HepG2 (cell line): Measurements from ENCODE around the gene SERTAD2. TPM values are rescaled to one million over a fixed set of nuclear protein-coding genes. Genes with fewer than 3 reads are reported as not detected.

Experiments used
- ATAC-seq: fragments of 200-7000 bp; cut with Tn5 transposase; 3 replicates; pipeline ENCODE4 v1.9.1; 2020; ENCODE audit warnings: mild to moderate bottlenecking, moderate library complexity
- BruUV-seq: library from RNA; stranded (reverse); fragments of 400-500 nt; replicated peaks from 2 replicates; lab custom pipeline; 2021; lab: Mats Ljungman, UMichigan
- CTCF ChIA-PET: fragments of 300-600 bp; formaldehyde crosslinking; extraction: SDS; loops from one replicate; lab custom pipeline; 2021; ENCODE audit warnings: low total read pairs, inconsistent platforms, low intra/inter-chr PET ratio; lab: Yijun Ruan, JAX
- POLR2A ChIA-PET: fragments of 350-600 bp; sonication (Branson Sonifier 250); formaldehyde crosslinking; loops from one replicate; lab custom pipeline; 2020; ENCODE audit warnings: antibody characterized with exemption, inconsistent platforms; lab: Yijun Ruan, JAX
- DNase-seq: peaks from one replicate; pipeline ENCODE4 v3.0.0-alpha.2; 2015; ENCODE audit warnings: low spot score
- FAIRE-seq: peaks from 3 replicates; lab custom pipeline; 2011; peaks lifted over from hg19 to GRCh38; lab: Jason Lieb, UNC
- H2AFZ ChIP-seq: one replicate; pipeline ENCODE4 v1.6.1; 2011; ENCODE audit warnings: low read length, inconsistent platforms
- H3K27ac ChIP-seq: fragments of 300-600 bp; 3 replicates; pipeline ENCODE4 v1.8.0; 2011; ENCODE audit warnings: mixed run types, mild to moderate bottlenecking, mixed read lengths, low read length, inconsistent platforms; ENCODE audit not compliant: insufficient read depth; ENCODE audit errors: extremely low read length
- H3K27me3 ChIP-seq, 2 experiments: fragments of 200-600 bp in 1 of 2; 2 replicates in 1 of 2; 3 replicates in 1 of 2; pipeline versions ENCODE4 v1.6.0 to v1.8.0; 2011; ENCODE audit warnings: low read length in 2 of 2, mild to moderate bottlenecking in 2 of 2, moderate library complexity in 2 of 2, inconsistent platforms in 1 of 2; ENCODE audit not compliant: insufficient read depth in 2 of 2, control insufficient read depth in 1 of 2
- H3K36me3 ChIP-seq, 2 experiments: fragments of 200-600 bp in 1 of 2; replicated peaks in 1 of 2; 2 replicates in 1 of 2; 3 replicates in 1 of 2; pipeline versions ENCODE4 v1.5.1 to v1.8.0; 2011; ENCODE audit warnings: low read length in 2 of 2, inconsistent platforms in 1 of 2; ENCODE audit not compliant: insufficient read depth in 2 of 2, control insufficient read depth in 1 of 2
- H3K4me1 ChIP-seq: 2 replicates; pipeline ENCODE4 v1.5.1; 2012; ENCODE audit warnings: low read length, inconsistent platforms; ENCODE audit not compliant: insufficient read depth
- H3K4me2 ChIP-seq: 2 replicates; pipeline ENCODE4 v1.6.0; 2011; ENCODE audit warnings: low read depth, low read length, inconsistent platforms
- H3K4me3 ChIP-seq, 3 experiments: fragments of 200-600 bp in 1 of 3; sonication (generic), shearing (Covaris generic) in 1 of 3; replicated peaks in 1 of 3; 2 replicates each; pipeline ENCODE4 v1.5.1; 2011 to 2016; ENCODE audit warnings: low read length in 3 of 3, inconsistent platforms in 2 of 3, low read depth in 2 of 3, mild to moderate bottlenecking in 2 of 3, control low read depth in 1 of 3, mixed read lengths in 1 of 3; ENCODE audit not compliant: insufficient read depth in 1 of 3
- H3K79me2 ChIP-seq: one replicate; pipeline ENCODE4 v1.6.1; 2011; ENCODE audit warnings: low read length, inconsistent platforms; ENCODE audit not compliant: insufficient read depth
- H3K9ac ChIP-seq: 2 replicates; pipeline ENCODE4 v1.6.0; 2011; ENCODE audit warnings: mild to moderate bottlenecking, low read depth, low read length, inconsistent platforms; ENCODE audit not compliant: insufficient read depth
- H3K9me3 ChIP-seq: 2 replicates; pipeline ENCODE4 v1.5.1; 2012; ENCODE audit warnings: mild to moderate bottlenecking, low read length
- H4K20me1 ChIP-seq: 2 replicates; pipeline ENCODE4 v1.6.0; 2011; ENCODE audit warnings: inconsistent platforms, mild to moderate bottlenecking, low read length, moderate library complexity; ENCODE audit not compliant: insufficient read depth
- AKAP8 ChIP-seq: sonication (generic); formaldehyde crosslinking; IDR thresholded peaks from 2 replicates; pipeline ENCODE4 v1.5.1; 2020; ENCODE audit warnings: mild to moderate bottlenecking, missing genetic modification reagents
- FOXA1 ChIP-seq, 2 experiments: fragments of 450-650 bp in 1 of 2; sonication (generic) in 1 of 2; formaldehyde crosslinking in 1 of 2; IDR thresholded peaks; 2 replicates each; pipeline versions ENCODE4 v1.4.0 to v1.6.1; 2016 to 2020; ENCODE audit warnings: missing genetic modification reagents in 1 of 2
- IKZF4 ChIP-seq: sonication (generic); formaldehyde crosslinking; IDR thresholded peaks from 2 replicates; pipeline ENCODE4 v1.5.1; 2020; ENCODE audit warnings: borderline replicate concordance, mild to moderate bottlenecking, low read depth, missing genetic modification reagents; ENCODE audit errors: not compliant biosample characterization
- KDM4B ChIP-seq: sonication (generic); formaldehyde crosslinking; IDR thresholded peaks from 2 replicates; pipeline ENCODE4 v1.4.0; 2020; ENCODE audit warnings: missing genetic modification reagents
- MTA3 ChIP-seq: sonication (generic); formaldehyde crosslinking; IDR thresholded peaks from 2 replicates; pipeline ENCODE4 v1.4.0; 2020; ENCODE audit warnings: missing genetic modification reagents
- TBL1XR1 ChIP-seq: fragments of 150-350 bp; IDR thresholded peaks from 2 replicates; pipeline ENCODE4 v1.6.1; 2014; ENCODE audit warnings: borderline replicate concordance, low read length; ENCODE audit not compliant: partially characterized antibody
- TRIM24 ChIP-seq: sonication (generic); formaldehyde crosslinking; IDR thresholded peaks from 2 replicates; pipeline ENCODE4 v1.8.0; 2022; ENCODE audit warnings: mild to moderate bottlenecking, missing genetic modification reagents
- WGBS: methylation state at CpG from one replicate; pipeline ENCODE4 v1.1.6; 2017; ENCODE audit warnings: low lambda C conversion rate; 5-methylcytosine and 5-hydroxymethylcytosine counted together
- in situ Hi-C: cut with HindIII; loops from 2 replicates; pipeline ENCODE4 v1.10.0; 2017; ENCODE audit warnings: low pct_unique_long_range_greater_than_20kb; ENCODE audit not compliant: extremely low pct_ligation_motif_present
- intact Hi-C: fragments of 100-400 bp; cut with micrococcal nuclease; formaldehyde crosslinking; loops from one replicate; pipeline ENCODE4 v1.10.0; 2022; ENCODE audit not compliant: unreplicated experiment
- polyA plus RNA-seq, 8 experiments: library from polyadenylated mRNA; depleted of rRNA in 3 of 8; stranded (reverse) in 7 of 8; unstranded in 1 of 8; fragments of >200 nt; fragmentation: Illumina TruSeq in 4 of 8; extraction: Trizol in 4 of 8; gene quantifications; 2 replicates each; pipeline versions ENCODE4 v1.2.1 to v1.2.3, GENCODE V29; 2011 to 2016; ENCODE audit warnings: low read depth in 4 of 8, missing spikeins in 1 of 8, mixed read lengths in 1 of 8; ENCODE audit not compliant: insufficient read depth in 1 of 8
- total RNA-seq, 5 experiments: library from RNA; depleted of rRNA; stranded (reverse); fragments of >200 nt; fragmentation: Illumina TruSeq; extraction: Trizol; gene quantifications; 2 replicates each; pipeline ENCODE4 v1.2.3, GENCODE V29; 2016; ENCODE audit warnings: low read depth in 1 of 5

The SERTAD2 gene
- total and polyA plus RNA-seq, 2 of the 13 experiments (the other 11 are each of a cell fraction or from before 2014, with no cell fraction given) = 6.7 to 22.6 TPM

DNA sequence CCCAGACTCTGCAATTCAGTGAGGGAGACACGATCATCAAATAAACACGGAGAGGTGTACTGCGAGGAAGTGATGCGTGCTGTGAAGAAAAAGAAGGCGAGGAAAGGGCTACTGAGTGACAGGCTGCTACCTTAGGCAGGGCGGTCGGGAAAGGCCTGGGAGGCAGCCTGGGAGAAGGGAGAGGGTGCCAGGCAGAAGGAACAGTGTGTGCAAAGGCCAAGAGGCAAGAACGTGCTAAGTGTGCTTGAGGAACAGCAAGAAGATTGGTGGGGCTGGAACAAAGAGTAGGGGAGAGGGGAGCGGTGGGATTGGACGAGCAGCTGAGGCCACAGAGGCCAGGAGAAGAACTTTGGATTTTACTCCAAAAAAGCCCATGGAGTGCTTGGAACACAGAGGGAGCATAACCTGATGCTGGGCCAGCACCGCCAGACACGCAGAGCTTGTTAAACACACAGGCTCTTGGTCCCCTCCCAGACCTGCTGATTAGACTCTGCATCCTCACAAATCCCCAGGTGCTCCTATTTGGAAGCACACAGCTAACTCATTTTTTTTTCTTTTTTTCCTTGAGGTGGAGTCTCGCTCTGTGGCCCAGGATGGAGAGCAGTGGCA is 30.4 kb downstream of the SERTAD2 start:
- no peaks in the 10 kb centered on the region for H3K36me3 ChIP-seq
- no TSS peak for BruUV-seq
- in situ Hi-C loops (loop anchor here (25.0 kb wide), 1 partner anchor 939 kb away; no protein-coding TSS in a partner anchor), intact Hi-C loops (no loop called here)
- ChIA-PET POLR2A (no interaction called here), CTCF (no interaction called here)
- no peak for DNase-seq
- H3K4me2 ChIP-seq = no peak overlapping the region
- FAIRE-seq = no peak
- H3K79me2 ChIP-seq = no peaks in the 10 kb centered on the region
- H3K4me1 ChIP-seq = peaks cover 28% of the 10 kb centered on the region
- no peak for ATAC-seq
- H4K20me1 ChIP-seq = no peaks in the 10 kb centered on the region
- peaks cover 1 to 5% of the 10 kb centered on the region in 2 experiments; a peak in 2 of 5 replicates for H3K27me3 ChIP-seq
- no peak overlapping the region for H2AFZ ChIP-seq
- 41% methylated on average over 13 of the region's 13 CpGs for WGBS
- TF ChIP-seq AKAP8 (CRISPR knock-in tag) (no peak), TRIM24 (no peak), MTA3 (CRISPR knock-in tag) (no peak), KDM4B (no peak), FOXA1 (IDR thresholded peaks at IDR 0.05) (no peak), FOXA1 (CRISPR knock-in tag; IDR thresholded peaks at IDR 0.05) (no peak), IKZF4 (CRISPR knock-in tag) (no peak), TBL1XR1 (no peak)
- H3K9ac ChIP-seq = no peak overlapping the region
- peak overlapping the region in 1 of 3 experiments; percentile 2; a peak in 1 of 6 replicates for H3K4me3 ChIP-seq
- no peak overlapping the region for H3K27ac ChIP-seq
- H3K9me3 ChIP-seq = no peaks in the 10 kb centered on the region
